OCI-LY1 (cell line): ENCODE results near the gene PRKCE.

Experiments
- EZH2 ChIP-seq: fragments of 200-600 bp; sonication (generic), shearing (Covaris generic); IDR thresholded peaks from 2 replicates; pipeline ENCODE4 v1.8.0; 2017; ENCODE audit warnings: borderline replicate concordance, mixed run types, mild to moderate bottlenecking, antibody characterized with exemption, low read length, moderate library complexity, mixed read lengths
- TF ChIP-seq, protein P1 (sequence below): fragments of 200-600 bp; sonication (generic), shearing (Covaris generic); IDR thresholded peaks from 2 replicates; pipeline ENCODE4 v1.5.1; 2017; ENCODE audit warnings: mild to moderate bottlenecking, antibody characterized with exemption, low read length, moderate library complexity, mixed read lengths

DNA sequence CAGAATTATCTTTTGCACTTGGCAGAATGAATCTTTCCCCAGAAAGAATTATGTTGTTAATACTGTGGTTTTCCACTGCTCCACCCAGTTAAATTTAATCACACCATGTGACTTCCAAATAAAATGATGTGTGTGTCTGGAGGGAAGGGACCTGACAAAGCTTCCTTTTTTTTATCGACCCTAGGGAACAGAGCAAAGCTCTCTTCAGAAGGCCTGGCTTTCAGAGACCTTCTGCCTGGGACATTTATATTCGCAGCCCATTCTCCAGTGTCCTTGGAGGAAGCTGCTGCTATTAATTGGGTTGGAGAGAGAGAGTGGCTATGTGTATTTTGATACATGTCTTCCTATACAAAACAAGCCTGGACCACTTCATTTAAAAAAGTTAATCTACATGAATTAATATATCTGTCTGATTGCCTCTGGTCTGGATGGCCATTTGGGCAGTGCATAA, 233.7 kb downstream of the PRKCE start:
- TF ChIP-seq, protein P1, sequence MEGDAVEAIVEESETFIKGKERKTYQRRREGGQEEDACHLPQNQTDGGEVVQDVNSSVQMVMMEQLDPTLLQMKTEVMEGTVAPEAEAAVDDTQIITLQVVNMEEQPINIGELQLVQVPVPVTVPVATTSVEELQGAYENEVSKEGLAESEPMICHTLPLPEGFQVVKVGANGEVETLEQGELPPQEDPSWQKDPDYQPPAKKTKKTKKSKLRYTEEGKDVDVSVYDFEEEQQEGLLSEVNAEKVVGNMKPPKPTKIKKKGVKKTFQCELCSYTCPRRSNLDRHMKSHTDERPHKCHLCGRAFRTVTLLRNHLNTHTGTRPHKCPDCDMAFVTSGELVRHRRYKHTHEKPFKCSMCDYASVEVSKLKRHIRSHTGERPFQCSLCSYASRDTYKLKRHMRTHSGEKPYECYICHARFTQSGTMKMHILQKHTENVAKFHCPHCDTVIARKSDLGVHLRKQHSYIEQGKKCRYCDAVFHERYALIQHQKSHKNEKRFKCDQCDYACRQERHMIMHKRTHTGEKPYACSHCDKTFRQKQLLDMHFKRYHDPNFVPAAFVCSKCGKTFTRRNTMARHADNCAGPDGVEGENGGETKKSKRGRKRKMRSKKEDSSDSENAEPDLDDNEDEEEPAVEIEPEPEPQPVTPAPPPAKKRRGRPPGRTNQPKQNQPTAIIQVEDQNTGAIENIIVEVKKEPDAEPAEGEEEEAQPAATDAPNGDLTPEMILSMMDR, result no peak
- no peak for TF ChIP-seq EZH2
